NCI-H82 treated with DMSO at 0.1 percent for 48 hours (cell line): ENCODE data around the gene C16orf82.
"Not testable (repeated sequence)": the region's sequence is repeated elsewhere in the genome, so short reads cannot be mapped to it uniquely, and the experiment has no call there.

ENCODE experiments used
- DNase-seq: peaks from one replicate; lab custom pipeline; 2025; ENCODE audit not compliant: unreplicated experiment; lab: John Stamatoyannopoulos, UW

The C16orf82 gene

DNA sequence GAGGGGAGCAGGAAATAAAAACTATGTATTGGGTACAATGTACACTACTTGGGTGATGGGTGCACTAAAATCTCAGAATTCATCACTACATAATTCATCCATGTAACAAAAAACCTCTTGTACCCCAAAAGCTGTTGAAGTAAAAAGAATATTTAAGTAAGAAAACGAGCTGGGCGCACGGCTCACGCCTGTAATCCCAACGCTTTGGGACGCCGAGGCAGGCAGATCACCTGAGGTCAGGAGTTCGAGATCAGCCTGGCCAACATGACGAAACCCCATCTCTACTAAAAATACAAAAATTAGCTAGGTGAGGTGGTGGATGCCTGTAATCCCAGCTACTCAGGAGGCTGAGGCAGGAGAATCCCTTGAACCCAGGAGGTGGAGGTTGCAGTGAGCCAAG, 19.3 kb downstream of the C16orf82 start:
- DNase-seq = not testable (repeated sequence)

- no peak for DNase-seq
Measured at GRCh38 chr16:27088216-27088615, 21.5 kb downstream of the C16orf82 start.

GRCh38 chr16:27096375-27096774, 29.6 kb downstream of the C16orf82 start:
- DNase-seq = no peak

DNA sequence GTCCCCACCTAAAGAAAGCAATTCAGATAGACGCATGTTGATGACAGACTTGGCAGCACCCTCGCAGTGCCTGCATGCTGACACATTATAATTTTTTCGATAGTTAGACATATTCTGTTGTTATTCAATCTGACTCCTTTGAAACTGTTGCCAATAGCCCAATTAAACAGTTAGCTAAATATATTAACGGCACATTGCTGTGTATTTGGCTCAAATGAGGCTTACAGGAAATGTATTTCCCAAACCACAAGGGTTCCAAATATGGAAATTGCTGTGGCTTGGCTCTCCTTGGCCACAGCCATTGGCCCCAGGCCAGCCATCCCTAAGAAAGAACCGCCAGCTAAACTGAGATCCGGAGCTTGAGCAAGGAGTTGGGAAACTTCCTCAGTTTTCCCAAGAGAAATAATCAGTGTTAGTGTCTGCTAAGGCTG, 31.1 kb downstream of the C16orf82 start:
- no peak for DNase-seq

DNA sequence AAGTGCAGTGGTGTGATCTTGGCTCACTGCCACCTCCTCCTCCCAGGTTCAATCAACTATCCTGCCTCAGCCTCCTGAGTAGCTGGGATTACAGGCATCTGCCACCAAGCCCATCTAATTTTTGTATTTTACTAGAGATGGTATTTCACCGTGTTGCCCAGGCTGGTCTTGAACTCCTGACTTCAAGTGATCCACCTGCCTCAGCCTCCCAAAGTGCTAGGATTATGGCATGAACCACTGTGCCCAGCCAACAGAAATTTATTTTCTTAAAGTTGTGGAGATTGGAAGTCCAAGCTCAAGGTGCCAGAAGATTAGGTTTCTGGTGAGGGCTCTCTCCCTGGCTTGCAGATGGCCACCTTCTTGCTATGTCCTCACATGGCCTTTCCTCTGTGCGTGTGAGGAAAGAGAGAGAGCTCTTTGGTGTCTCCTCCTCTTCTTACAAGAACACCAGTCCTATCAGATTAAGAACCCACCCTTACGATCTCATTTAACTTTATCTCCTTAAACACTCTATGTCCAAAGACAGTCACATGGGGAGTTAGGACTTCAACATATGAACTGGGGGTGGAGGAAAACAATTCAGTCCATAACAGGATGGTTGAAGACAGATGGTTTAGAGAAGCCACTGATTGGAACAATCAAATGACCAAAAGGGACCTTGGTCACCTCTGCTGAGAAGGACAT, 31.8 kb downstream of the C16orf82 start:
- no peak for DNase-seq

GRCh38 chr16:27102701-27103575, 36.2 kb downstream of the C16orf82 start:
- no peak for DNase-seq

DNA sequence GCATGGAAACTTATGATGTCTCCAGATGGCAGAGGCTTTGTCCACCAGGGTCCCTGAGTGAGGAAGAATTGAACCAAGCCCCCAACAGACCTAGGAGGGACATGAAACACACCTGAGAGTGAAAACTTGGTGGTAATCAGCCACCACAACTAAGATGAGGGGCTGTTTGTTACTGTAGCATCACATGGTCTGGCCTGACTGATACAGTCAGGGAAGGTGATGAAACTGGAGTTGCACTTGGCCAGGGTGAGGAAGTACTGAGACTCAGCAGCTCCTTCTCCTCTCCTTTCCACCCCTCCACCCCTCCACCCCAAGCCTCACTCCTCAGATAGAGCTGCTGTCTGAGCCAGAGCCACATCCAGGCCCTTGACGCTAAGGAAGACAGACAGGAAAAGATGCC, 37.2 kb downstream of the C16orf82 start:
- no peak for DNase-seq

- DNase-seq = no peak
Measured at GRCh38 chr16:27106305-27106704, 39.6 kb downstream of the C16orf82 start.

- DNase-seq = peak; percentile 1
Measured at GRCh38 chr16:27107185-27107592, 40.5 kb downstream of the C16orf82 start.

DNA sequence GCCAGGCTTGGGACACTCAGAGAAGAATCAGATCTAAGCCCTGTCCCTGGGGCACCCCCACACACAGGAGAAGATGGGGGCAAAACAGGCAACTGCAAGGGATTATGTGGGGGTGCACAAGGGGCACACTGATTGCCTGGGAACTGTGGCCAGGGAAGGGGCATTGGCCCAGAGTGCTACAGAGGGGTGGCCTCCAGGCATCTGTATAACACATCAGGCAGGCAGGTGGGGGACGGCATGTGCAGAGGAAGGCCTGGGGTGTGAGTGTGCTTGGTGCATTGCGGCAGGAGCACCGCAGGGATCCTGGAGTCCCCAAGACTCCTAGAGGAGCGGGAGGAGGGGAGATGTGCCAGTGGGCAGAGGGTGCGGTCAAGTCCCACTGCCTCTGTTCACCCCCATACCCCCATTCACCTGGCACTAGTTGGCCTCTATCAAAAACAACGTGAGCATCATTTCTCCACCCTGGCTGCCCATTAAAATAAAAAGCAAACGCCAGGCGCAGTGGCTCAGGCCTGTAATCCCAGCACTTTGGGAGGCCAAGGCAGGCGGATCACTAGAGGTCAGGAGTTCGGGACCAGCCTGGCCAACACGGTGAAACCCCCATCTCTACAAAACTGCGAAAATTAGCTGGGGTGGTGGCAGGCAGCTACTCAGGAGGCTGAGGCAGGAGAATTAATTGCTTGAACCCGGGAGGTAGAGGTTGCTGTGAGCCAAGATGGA, 41.5 kb downstream of the C16orf82 start:
- no peak for DNase-seq

DNA sequence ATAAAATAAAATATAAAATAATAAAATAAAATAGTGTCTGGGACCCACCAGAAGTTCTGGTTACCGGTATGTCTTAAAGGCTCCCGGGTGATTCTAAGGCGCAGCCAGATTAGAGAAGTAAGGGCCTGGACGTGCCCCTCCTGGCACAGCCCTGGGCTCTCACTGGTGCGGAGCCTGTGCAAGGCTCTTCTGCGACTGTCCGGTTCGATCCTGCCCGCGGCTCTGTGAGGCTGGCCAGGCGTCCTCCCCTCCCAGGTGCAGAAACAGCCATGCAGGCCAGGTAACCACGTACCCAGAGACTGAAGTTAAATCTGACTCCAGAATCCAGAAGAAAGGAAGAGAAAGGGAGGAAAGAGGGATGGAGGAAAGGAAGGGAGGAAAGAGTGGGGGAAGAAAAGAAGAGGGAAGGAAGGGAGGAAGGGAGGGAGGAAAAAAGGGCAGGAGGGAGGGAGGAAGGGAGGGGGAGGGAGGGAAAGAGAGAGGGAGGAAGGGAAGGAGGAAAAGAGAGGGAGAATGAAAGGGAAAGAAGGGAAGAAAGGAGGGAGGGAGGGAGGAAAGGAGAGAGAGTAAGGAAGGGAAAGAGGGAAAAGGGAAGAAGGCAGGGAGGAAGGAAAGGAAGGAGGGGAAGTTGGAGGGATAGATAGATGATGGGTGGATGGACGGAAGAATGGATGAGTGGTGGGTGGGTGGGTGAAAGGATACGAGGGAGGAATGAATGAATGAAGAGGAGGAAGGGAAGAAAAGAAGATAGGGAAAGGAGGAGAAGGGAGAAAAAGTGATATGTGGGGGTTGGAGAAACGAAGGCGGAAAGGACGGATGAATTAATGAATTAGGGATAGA, 42.3 kb downstream of the C16orf82 start:
- no peak for DNase-seq

- peak; percentile 6 for DNase-seq
Measured at GRCh38 chr16:27109666-27110523, 43.2 kb downstream of the C16orf82 start.

DNA sequence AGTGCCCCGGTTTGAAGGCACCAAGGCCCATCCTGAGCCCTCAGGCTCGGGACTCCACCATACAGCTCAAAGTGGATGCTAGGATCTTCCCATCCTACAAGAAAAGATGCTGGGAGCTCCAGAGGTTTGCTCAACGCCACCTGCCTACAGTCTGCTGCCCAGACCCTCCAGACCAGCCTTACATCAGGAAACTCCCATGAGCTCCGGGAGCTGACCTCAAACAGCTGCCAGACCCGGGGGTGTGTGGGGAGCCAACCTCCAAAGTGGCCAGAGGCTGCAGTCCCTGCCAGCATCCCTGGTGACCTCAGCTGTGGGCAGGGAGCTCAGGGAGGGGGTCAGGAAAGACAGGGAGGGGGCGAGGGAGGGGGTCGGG, 43.8 kb downstream of the C16orf82 start:
- no peak for DNase-seq

- DNase-seq = no peak
Measured at GRCh38 chr16:27111486-27111885, 44.8 kb downstream of the C16orf82 start.

GRCh38 chr16:27112093-27112811, 45.5 kb downstream of the C16orf82 start:
- DNase-seq = no peak

GRCh38 chr16:27113341-27113841, 46.7 kb downstream of the C16orf82 start:
- no peak for DNase-seq

GRCh38 chr16:27114006-27114405, 47.3 kb downstream of the C16orf82 start:
- DNase-seq = no peak

DNA sequence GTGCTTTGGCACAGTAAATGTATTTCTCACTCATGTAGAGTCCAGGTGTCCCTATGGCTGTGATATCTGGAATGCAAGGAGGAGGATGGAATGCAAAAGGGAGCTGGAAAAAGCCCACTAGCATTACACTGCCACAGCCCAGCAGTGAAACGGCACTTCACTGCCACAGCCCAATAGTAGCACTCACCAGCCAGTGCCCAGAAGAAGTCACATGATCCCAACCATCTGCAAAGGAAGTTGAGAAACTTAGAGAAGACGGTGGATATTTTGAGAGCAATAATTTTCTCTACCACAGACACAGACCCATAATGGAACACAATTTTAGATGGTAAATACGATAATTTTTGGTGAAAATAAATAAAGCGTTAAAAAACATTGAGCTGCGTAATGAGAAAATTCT, 51.8 kb downstream of the C16orf82 start:
- DNase-seq = no peak
